Thyroid gland (tissue), 4 donors: ENCODE data around the gene PVALB. TPM values are rescaled to one million over a fixed set of nuclear protein-coding genes. Genes with fewer than 3 reads are reported as not detected.

Experiments
- DNase-seq, 2 donors: peaks; one replicate each; pipeline ENCODE4 v3.0.0-alpha.2; 2019
- H3K27ac ChIP-seq, 3 donors: fragments of 200-600 bp; sonication (generic); 1 replicate in 2 of 3; 2 replicates in 1 of 3; pipeline ENCODE4 v1.5.1; 2016 to 2019; ENCODE audit warnings: mild to moderate bottlenecking in 1 of 3, moderate library complexity in 1 of 3
- H3K27me3 ChIP-seq: fragments of 200-600 bp; sonication (generic); one replicate; pipeline ENCODE4 v1.5.1; 2019
- H3K36me3 ChIP-seq, 2 donors: fragments of 200-600 bp; sonication (generic); one replicate each; pipeline ENCODE4 v1.5.1; 2016 to 2019
- H3K4me1 ChIP-seq, 2 donors: fragments of 200-600 bp; sonication (generic); one replicate each; pipeline ENCODE4 v1.5.1; 2017 to 2019
- H3K4me3 ChIP-seq, 3 donors: fragments of 200-600 bp; sonication (generic); replicated peaks in 1 of 3; 1 replicate in 2 of 3; 2 replicates in 1 of 3; pipeline ENCODE4 v1.5.1; 2016; ENCODE audit warnings: mild to moderate bottlenecking in 1 of 3
- H3K9me3 ChIP-seq: fragments of 200-600 bp; sonication (generic); one replicate; pipeline ENCODE4 v1.5.1; 2017
- POLR2A ChIP-seq, 2 donors: fragments of 450-650 bp; IDR thresholded peaks; one replicate each; pipeline ENCODE4 v1.6.1; 2017; ENCODE audit warnings: antibody characterized with exemption in 2 of 2, mild to moderate bottlenecking in 2 of 2, moderate library complexity in 1 of 2
- WGBS, 2 donors: methylation state at CpG; one replicate each; pipeline ENCODE4 v1.1.5; 2017; 5-methylcytosine and 5-hydroxymethylcytosine counted together
- intact Hi-C: fragments of 100-400 bp; cut with DNase I; formaldehyde crosslinking; loops from one replicate; pipeline ENCODE4 v1.15.1; 2023
- total RNA-seq, 4 donors: library from RNA; depleted of rRNA; stranded (reverse); fragments of >200 nt; gene quantifications; one replicate each; pipeline ENCODE4 v1.2.3, GENCODE V29; 2016
- TF ChIP-seq, protein P1 (sequence below), 6 experiments: fragments of 200-600 bp in 3 of 6; fragments of 450-650 bp in 3 of 6; sonication (generic) in 3 of 6; IDR thresholded peaks; one replicate each; pipeline ENCODE4 v1.5.1; 2016 to 2019; ENCODE audit warnings: antibody characterized with exemption in 6 of 6, mild to moderate bottlenecking in 2 of 6, inconsistent platforms in 1 of 6, moderate library complexity in 1 of 6

Gene PVALB
- total RNA-seq, 4 donors from 2014 or later, result not detected

GRCh38 chr22:36771356-36772063 lies 45.3 kb downstream of the PVALB start:
- no peak for DNase-seq
- no peaks in the 10 kb centered on the region for H3K27me3 ChIP-seq
- WGBS, 2 donors, result 96 to 97% methylated on average over 9 to 13 of the region's 13 CpGs
- H3K4me3 ChIP-seq, result no peak overlapping the region
- TF ChIP-seq, protein P1, sequence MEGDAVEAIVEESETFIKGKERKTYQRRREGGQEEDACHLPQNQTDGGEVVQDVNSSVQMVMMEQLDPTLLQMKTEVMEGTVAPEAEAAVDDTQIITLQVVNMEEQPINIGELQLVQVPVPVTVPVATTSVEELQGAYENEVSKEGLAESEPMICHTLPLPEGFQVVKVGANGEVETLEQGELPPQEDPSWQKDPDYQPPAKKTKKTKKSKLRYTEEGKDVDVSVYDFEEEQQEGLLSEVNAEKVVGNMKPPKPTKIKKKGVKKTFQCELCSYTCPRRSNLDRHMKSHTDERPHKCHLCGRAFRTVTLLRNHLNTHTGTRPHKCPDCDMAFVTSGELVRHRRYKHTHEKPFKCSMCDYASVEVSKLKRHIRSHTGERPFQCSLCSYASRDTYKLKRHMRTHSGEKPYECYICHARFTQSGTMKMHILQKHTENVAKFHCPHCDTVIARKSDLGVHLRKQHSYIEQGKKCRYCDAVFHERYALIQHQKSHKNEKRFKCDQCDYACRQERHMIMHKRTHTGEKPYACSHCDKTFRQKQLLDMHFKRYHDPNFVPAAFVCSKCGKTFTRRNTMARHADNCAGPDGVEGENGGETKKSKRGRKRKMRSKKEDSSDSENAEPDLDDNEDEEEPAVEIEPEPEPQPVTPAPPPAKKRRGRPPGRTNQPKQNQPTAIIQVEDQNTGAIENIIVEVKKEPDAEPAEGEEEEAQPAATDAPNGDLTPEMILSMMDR (IDR thresholded peaks at IDR 0.05), result no peak
- TF ChIP-seq POLR2A (IDR thresholded peaks at IDR 0.05), result no peak
- no peaks in the 10 kb centered on the region for H3K9me3 ChIP-seq
- peak overlapping the region in 2 of 3 donors; percentile 78 to 93 for H3K27ac ChIP-seq
- peaks cover 18 to 58% of the 10 kb centered on the region in 2 donors for H3K4me1 ChIP-seq
- H3K36me3 ChIP-seq, result peaks cover 0 to 4% of the 10 kb centered on the region in 2 donors
- intact Hi-C loops, result no loop called here

DNA sequence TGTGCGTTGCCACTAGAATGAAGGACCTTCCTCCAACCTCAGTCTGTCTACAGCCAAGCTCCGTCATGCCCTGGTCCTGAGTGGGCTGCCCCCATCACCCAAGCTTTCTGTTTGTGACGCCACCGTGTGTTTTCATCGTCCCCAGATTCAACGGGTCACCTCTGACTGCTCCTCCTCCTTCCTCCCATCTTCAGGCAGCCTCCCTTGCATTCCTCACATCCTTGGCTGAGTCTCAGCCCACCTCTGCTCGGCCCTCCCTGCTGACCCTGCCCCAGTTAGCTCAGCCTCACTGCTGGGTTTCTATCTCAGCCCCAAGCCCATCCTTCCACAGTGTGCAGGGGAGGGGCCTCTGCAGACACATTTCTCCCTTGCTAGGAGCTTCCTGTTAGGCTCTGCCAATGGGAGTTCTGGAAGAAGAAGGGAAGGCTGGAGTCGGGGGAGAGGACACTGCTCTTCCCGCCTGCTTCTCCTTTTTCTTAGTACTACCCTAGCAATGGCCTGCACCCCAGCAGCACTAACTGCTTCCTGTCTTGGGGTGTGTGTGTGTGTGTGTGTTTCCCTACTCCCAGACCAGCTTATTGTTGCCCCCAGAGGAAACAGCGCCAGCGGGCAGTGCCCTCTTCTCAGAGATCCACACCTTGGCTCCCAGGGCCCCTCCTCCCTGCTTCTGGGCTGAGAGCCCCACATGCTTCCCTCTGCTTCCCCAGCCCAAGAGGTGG lies 46.2 kb downstream of the PVALB start:
- Histone ChIP-seq H3K27me3 (no peaks in the 10 kb centered on the region), H3K4me1 (peaks cover 17 to 58% of the 10 kb centered on the region in 2 donors), H3K36me3 (peaks cover 0 to 4% of the 10 kb centered on the region in 2 donors), H3K9me3 (no peaks in the 10 kb centered on the region), H3K4me3 (no peak overlapping the region), H3K27ac (no peak overlapping the region)
- TF ChIP-seq, protein P1 (IDR thresholded peaks at IDR 0.05), result no peak
- TF ChIP-seq POLR2A (IDR thresholded peaks at IDR 0.05), result no peak
- DNase-seq, result no peak
- intact Hi-C loops, result no loop called here
- WGBS, 2 donors, result 62 to 66% methylated on average over 11 of the region's 11 CpGs

GRCh38 chr22:36769541-36770512 lies 47.0 kb downstream of the PVALB start:
- intact Hi-C loops, result no loop called here
- no peak for DNase-seq
- TF ChIP-seq POLR2A (IDR thresholded peaks at IDR 0.05), result no peak

GRCh38 chr22:36768616-36769015 lies 48.2 kb downstream of the PVALB start:
- Histone ChIP-seq H3K27ac (no peak overlapping the region), H3K27me3 (no peaks in the 10 kb centered on the region), H3K9me3 (no peaks in the 10 kb centered on the region), H3K4me1 (peaks cover 10 to 44% of the 10 kb centered on the region in 2 donors), H3K36me3 (peaks cover 0 to 4% of the 10 kb centered on the region in 2 donors), H3K4me3 (no peak overlapping the region)
- no peak for DNase-seq
- WGBS, 2 donors, result 94 to 95% methylated on average over 13 of the region's 13 CpGs
- TF ChIP-seq, protein P1 (IDR thresholded peaks at IDR 0.05), result no peak
- no peak for TF ChIP-seq POLR2A (IDR thresholded peaks at IDR 0.05)
- intact Hi-C loops, result no loop called here

More at GRCh38 chr22:36769541-36770512, 47.0 kb downstream of the PVALB start:
- H3K9me3 ChIP-seq, result no peaks in the 10 kb centered on the region
- H3K4me1 ChIP-seq, result peaks cover 12 to 52% of the 10 kb centered on the region in 2 donors
- 76 to 83% methylated on average over 23 of the region's 23 CpGs for WGBS, 2 donors
- H3K4me3 ChIP-seq, result no peak overlapping the region
- peaks cover 0 to 4% of the 10 kb centered on the region in 2 donors for H3K36me3 ChIP-seq
- no peak overlapping the region for H3K27ac ChIP-seq
- no peaks in the 10 kb centered on the region for H3K27me3 ChIP-seq

GRCh38 chr22:36768141-36768540 lies 48.7 kb downstream of the PVALB start:
- Histone ChIP-seq H3K4me1 (peaks cover 11 to 46% of the 10 kb centered on the region in 2 donors), H3K27me3 (no peaks in the 10 kb centered on the region), H3K4me3 (no peak overlapping the region), H3K27ac (no peak overlapping the region), H3K36me3 (peaks cover 0 to 4% of the 10 kb centered on the region in 2 donors), H3K9me3 (no peaks in the 10 kb centered on the region)
- no peak for DNase-seq
- TF ChIP-seq, protein P1 (IDR thresholded peaks at IDR 0.05), result no peak
- TF ChIP-seq POLR2A (IDR thresholded peaks at IDR 0.05), result no peak
- 91 to 93% methylated on average over 5 of the region's 5 CpGs for WGBS, 2 donors
- intact Hi-C loops, result no loop called here
